Hematopoietic multipotent progenitor cell treated with erythropoietin and hydrocortisone succinate and interleukin-3 and kit ligand, for 4 days (in vitro differentiated cells): ENCODE results near the gene TBL1X.
A peak's percentile ranks its signal among the peaks of the same experiment; 100 is the strongest.
"Not testable (repeated sequence)": the region's sequence is repeated elsewhere in the genome, so short reads cannot be mapped to it uniquely, and the experiment has no call there.

ENCODE experiments used
- DNase-seq: peaks from one replicate; pipeline ENCODE4 v3.0.0-alpha.2; 2015

Gene TBL1X

GRCh38 chrX:9724711-9725110 lies 259.9 kb downstream of the TBL1X start:
- DNase-seq, result no peak

GRCh38 chrX:9728261-9728660 lies 263.4 kb downstream of the TBL1X start:
- DNase-seq, result peak; percentile 38

GRCh38 chrX:9729171-9729885 lies 264.5 kb downstream of the TBL1X start:
- DNase-seq, result no peak

GRCh38 chrX:9730078-9730477 lies 265.2 kb downstream of the TBL1X start:
- no peak for DNase-seq

- DNase-seq, result no peak
Measured at GRCh38 chrX:9730752-9731151, 265.9 kb downstream of the TBL1X start.

- DNase-seq, result no peak
Measured at GRCh38 chrX:9737363-9737762, 272.5 kb downstream of the TBL1X start.

GRCh38 chrX:9738151-9738550 lies 273.3 kb downstream of the TBL1X start:
- DNase-seq, result no peak

GRCh38 chrX:9739130-9739529 lies 274.3 kb downstream of the TBL1X start:
- DNase-seq, result no peak

- DNase-seq, result peak; percentile 51
Measured at GRCh38 chrX:9745417-9746115, 280.7 kb downstream of the TBL1X start.

GRCh38 chrX:9746148-9746888 lies 281.5 kb downstream of the TBL1X start:
- peak; percentile 50 for DNase-seq

GRCh38 chrX:9747644-9748043 lies 282.8 kb downstream of the TBL1X start:
- DNase-seq, result no peak

- no peak for DNase-seq
Measured at GRCh38 chrX:9749146-9749692, 284.4 kb downstream of the TBL1X start.

GRCh38 chrX:9757366-9757765 lies 292.5 kb downstream of the TBL1X start:
- no peak for DNase-seq

GRCh38 chrX:9758021-9758638 lies 293.3 kb downstream of the TBL1X start:
- no peak for DNase-seq

- no peak for DNase-seq
Measured at GRCh38 chrX:9759337-9759736, 294.5 kb downstream of the TBL1X start.

- DNase-seq, result no peak
Measured at GRCh38 chrX:9765072-9765736, 300.3 kb downstream of the TBL1X start.

- no peak for DNase-seq
Measured at GRCh38 chrX:9765737-9766097, 300.9 kb downstream of the TBL1X start, which contains the start of gene GPR143. TSS of gene GPR143 (minus strand) at chrX:9765847. CDS start at chrX:9765817, 30 bp downstream.

GRCh38 chrX:9767375-9767774 lies 302.5 kb downstream of the TBL1X start:
- no peak for DNase-seq

GRCh38 chrX:9768321-9768839 lies 303.5 kb downstream of the TBL1X start:
- not testable (repeated sequence) for DNase-seq

- DNase-seq, result no peak
Measured at GRCh38 chrX:9770319-9770718, 305.5 kb downstream of the TBL1X start.

- no peak for DNase-seq
Measured at GRCh38 chrX:9772943-9773342, 308.1 kb downstream of the TBL1X start.

GRCh38 chrX:9775930-9776329 lies 311.1 kb downstream of the TBL1X start:
- peak; percentile 62 for DNase-seq
